NOMO-1 treated with dmso at 0.1 percent for 144 hours (cell line): Measurements from ENCODE around the gene NOL12.
"Not testable (repeated sequence)": the region's sequence is repeated elsewhere in the genome, so short reads cannot be mapped to it uniquely, and the experiment has no call there.

Source experiments
- DNase-seq: peaks from one replicate; lab custom pipeline; 2025; ENCODE audit not compliant: unreplicated experiment; lab: John Stamatoyannopoulos, UW

Gene NOL12, protein sequence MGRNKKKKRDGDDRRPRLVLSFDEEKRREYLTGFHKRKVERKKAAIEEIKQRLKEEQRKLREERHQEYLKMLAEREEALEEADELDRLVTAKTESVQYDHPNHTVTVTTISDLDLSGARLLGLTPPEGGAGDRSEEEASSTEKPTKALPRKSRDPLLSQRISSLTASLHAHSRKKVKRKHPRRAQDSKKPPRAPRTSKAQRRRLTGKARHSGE

DNA sequence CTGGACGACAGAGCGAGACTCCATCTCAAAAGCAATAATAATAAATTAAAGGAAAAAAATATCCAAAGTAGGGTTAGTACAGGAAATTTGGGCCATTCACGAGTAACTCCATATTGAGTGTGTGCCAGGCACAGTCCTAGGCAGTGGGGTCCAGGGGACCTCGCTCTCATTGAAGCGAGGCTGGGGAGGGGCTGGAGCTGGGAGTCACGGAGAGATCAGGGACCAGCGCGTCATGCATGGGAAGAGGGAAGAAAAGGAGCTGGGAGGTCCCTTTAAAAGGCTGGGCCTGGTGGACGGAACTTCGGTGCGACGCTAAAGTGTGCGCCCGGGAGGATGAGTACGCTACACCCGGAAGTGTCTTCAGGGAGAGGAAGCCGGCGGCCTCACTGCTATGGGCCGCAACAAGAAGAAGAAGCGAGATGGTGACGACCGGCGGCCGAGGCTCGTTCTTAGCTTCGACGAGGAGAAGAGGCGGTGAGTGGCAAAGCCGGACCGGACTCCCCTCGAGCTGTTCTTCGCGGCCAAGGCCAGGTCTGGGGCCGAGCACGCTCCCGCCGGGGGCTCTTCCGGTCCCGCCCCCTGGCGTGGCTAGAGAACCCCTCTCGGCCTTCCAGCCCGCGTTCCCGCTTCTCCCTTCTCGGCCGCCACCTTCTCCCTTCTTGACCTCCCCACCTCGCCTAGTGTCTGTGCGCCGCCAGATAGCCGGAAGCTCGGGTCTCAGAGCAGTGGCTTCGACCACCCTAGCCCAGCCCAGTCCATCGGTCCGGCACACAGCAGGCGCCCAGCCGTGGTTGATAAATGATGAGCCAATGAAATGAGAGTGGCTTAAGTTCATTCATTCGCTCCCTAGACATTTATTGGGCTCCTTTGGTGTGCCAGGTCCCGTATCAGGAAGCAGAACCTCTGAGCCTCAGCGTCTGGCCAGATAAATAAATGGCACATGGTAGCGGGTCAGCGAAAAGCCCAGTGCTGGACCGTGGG, at the start of gene NOL12:
NOL12 (plus strand) TSS at position 342 of the 981 bp plus-strand sequence; CDS start at position 392, 50 bp downstream.
- peak; percentile 78 for DNase-seq

GRCh38 chr22:37636949-37637273, 49.2 kb upstream of the NOL12 start:
- no peak for DNase-seq

DNA sequence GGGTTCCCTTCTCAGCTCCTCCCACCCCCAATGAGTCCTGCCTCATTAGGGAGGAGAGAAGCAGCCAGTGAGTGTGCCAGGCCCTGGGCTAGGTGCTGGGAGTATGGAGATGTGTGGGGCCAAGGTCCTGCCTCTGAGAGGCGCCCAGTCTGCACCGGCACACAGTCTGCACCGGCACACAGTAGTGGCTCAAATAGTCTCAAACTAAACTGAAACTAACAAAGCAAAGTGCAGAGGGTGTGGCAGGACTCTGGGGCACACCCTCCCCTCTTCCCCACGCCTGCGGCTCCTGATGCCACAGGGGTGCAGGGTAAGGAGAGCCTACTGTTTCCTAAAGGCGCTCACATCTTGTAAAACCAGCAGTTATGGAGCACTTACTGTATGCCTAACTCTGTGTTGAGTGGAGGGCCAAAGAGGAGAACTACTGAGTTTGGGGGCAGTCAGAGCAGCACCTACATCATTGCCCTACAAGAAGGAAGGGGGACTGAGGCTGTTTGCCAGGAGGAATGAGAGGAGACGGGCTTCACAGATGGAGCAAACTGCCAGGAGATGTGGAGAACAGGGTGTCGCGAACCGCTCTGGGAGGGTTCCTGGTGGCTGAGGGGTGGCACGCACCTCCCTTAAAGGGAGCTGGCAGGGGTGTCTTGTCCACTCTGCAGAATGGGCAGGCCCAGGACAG, 47.6 kb upstream of the NOL12 start:
- DNase-seq: no peak

DNA sequence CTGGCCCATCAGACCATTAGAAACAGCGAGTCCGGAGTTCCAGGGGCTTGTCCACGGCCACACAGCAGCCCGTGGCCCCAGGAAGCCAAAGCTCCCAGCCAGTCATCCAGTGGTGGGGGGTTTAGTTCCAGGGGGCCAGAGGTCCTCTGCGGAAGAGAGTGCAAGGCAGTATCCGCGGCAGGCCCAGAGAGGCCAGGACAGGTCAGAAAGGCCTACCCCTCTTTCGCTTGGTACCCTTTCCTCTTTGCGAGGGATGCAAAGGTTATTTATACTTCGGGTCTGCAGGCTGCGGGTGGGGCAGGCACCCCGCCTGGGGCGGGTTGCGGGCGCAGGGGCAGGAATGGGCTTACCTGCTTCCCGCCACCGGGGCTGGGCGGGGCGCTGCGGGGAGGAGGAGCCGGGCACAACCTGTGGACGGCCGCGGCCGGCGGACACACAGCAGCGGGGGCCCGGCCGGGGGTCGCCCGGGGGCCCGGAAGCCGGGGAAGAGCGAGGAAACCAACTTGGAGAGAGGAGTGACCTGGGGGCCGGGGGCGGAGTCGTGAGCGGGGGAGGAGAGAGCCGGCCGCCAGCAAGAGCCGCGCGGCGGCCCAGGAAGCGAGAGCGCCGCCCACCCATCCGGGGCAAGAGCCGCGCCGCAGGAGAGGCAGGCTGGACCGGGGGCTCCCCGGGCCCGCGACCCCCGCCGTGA, 46.9 kb upstream of the NOL12 start, which contains the start of gene SH3BP1:
SH3BP1 (plus strand) TSS at position 600 of the 691 bp plus-strand sequence. CDS start 119 bp downstream, outside the sequence.
- DNase-seq: peak; percentile 25

DNA sequence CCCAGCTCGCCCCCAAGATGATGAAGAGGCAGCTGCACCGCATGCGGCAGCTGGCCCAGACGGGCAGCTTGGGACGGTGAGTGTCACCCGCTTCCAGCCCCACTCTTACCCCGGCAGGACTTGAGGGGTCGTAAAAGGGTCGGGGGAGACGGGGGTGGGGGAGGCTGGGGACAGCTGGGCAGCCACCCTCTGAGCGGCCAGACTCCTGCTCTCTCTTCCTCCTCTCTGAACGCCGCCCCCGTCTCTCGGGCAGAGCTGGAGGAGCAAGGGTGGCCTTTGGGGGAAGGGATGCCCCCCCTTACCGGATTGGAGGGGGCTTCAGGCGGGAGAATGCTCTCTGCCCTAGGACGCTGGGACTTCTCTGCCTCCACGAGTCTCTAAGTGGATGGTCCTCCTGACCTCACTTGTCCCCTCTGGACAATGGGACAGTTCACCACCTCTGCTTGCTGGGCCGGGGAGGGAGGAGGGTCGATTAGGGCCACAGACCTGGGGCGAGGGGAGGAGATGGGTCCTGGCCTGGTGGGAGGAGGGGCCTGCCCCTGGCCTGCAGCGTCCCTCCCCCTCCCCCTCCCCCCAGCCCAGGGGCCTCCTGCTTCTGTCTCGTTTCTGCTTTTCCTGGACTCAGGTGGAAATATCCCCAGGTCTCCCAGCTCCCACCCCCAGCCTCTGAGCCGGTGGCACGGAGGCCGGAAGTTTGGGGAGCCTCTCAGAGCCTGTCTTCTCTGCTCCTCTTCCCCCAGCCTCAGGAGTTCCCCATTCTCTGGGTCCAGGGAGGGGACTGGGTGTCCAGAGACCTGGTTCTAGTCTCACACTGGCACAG, 46.2 kb upstream of the NOL12 start:
- DNase-seq: peak; percentile 45

DNA sequence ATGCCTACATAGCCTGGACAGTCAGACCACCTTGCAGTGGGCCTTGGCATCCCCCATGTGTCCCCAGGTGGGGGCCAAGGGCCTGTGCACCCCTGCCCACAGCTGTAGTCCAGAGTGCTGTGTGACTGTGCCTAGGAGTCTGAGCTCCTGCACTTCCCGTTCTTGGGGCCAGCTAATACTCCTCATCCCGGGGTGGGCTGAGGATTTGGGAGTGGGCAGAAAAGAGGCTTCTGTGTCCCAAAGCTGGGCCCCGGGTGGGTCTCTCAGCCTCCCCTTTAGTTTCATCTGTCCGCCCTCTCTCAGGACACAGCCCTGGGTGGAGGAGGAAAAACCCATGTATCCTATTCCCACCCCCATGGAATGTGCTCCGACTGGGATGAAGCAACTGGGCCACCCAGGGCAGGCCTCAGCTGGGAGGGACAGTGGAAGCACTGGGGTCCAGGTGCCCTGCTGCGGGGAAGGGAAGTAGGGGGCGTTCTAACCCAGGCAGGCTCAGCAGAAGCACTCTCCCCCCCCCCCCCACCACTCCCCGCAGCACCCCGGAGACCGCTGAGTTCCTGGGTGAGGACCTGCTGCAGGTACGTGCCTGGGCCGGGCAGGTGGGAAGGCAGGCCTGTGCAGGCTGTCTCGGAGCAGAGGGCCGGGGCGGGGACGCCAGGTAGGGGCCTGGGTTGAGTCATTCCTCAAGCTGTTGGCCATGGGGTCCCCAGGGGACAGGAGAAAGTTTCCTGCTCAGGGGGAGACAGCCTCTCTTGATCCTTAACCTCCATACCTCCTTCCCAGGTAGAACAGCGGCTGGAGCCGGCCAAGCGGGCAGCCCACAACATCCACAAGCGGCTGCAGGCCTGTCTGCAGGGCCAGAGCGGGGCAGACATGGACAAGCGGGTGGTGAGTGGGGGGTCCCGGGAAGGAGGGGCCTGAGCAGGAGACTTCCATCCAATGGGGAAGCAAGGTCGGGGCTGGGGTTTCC, 45.3 kb upstream of the NOL12 start:
- no peak for DNase-seq

- no peak for DNase-seq
Measured at GRCh38 chr22:37641561-37641949, 44.6 kb upstream of the NOL12 start.

DNA sequence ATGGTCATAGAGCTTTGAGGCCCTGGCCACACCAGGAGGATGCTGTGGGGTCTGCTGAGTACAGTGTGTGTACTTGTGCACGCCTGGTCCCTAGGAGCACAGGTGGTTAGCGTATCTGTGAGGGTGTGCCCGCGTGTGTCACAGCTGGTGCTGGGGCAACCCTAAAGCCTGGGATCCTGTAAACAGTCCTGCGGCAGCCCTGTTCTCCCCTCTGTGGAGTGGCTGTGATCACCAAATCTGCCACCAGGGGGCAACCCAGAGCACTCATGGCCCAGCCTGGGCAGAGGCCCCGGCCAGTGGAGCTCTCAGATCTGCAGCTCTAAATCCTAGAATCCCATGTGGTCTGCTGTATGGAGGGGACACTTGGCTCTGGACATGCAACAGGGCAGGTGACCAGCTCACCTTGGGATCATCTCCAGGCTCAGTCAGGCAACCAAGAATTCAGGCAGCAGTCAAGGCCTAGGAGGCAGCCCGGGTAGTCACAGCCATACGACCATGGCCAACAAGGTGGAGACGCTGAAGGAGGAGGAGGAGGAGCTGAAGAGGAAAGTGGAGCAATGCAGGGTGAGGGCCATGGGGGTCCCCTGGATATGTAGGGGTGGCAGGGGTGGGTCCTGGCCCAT, 42.8 kb upstream of the NOL12 start:
- peak; percentile 62 for DNase-seq

DNA sequence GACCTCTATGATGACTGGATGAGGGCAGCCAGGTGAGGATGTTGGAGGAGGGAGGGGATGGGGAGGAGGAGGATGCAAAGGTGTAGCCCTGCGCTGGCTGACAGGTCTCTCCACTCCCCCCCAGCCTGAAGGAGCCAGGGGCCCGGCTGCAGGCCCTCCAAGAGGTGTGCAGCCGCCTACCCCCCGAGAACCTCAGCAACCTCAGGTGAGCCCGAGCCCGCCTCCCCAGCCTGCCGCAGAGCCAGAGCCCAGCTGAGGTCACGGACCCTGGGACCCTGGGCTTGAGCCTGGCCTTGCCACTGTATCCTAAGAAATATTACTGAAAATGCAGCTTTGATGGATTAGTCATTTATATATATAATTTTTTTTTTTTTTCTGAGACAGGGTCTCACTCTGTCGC, 38.8 kb upstream of the NOL12 start:
- no peak for DNase-seq

- no peak for DNase-seq
Measured at GRCh38 chr22:37647928-37648327, 38.2 kb upstream of the NOL12 start.

DNA sequence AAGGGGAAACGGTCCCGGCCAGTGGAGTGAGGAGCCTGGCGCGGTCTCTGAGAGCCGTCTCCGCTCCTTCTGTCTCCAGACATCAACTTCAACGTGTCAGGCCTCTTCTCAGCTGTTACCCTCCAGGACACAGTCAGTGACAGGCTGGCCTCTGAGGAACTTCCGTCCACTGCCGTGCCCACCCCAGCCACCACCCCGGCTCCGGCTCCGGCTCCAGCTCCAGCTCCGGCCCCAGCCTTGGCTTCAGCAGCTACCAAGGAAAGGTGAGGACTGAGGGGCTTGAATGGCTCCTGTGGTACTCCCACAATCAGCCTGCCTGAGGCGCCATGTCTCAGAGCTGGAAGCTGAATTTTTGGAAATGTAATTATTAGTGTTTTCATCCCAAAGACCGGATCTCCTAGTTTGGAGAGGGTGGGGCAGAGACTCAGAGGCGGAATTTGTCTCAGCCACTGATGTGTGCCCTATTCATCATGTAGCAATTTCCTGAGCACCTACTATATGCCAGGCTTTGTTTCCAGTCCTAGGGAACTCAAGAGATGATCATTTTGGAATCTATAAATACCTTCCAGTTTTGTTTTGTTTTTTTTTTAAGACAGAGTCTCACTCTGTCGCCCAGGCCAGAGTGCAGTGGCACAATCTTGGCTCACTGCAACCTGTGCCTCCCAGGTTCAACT, 35.5 kb upstream of the NOL12 start:
- no peak for DNase-seq

DNA sequence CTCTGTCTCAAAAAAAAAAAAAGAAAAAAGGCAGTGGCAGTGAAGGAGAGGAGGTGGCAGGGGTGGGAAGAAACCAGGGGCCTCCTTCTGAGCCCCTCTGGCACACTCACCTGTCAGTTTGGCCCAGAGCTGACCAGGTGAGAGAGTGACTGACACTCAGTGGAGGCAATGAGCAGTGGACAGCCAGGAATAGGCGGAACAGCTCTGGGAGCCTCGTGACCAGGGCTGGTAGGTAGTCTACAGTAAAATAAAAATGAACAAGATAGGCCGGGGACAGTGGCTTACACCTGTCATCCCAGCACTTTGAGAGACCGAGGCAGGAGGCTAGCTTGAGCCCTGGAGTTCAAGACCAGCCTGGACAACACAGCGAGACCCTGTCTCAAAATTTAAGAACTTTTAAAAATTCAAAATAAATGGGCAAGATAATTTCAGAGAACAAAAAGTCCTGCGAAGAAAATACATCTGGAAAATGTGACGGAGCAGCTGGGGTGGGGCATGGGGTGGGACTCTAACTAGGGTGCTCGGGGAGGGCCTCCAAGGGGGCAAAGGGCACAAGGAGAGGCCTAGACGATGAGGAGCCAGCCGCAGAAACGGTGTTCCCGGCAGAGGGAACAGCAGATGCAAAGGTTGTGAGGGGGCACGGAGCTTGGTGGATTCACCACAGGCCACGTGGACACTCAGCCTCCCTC, 31.4 kb upstream of the NOL12 start:
- no peak for DNase-seq

DNA sequence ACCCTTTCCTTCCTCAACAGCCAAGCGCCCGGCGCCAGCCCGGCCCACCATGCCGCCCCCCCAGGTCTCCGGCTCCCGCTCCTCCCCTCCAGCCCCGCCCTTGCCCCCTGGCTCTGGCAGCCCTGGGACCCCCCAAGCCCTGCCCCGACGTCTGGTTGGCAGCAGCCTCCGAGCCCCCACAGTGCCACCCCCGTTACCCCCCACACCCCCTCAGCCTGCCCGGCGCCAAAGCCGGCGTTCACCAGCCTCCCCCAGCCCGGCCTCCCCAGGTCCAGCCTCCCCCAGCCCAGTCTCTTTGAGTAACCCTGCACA, 30.9 kb upstream of the NOL12 start:
- no peak for DNase-seq

- DNase-seq: not testable (repeated sequence)
Measured at GRCh38 chr22:37656583-37656982, 29.6 kb upstream of the NOL12 start.

- DNase-seq: no peak
Measured at GRCh38 chr22:37657590-37658132, 28.5 kb upstream of the NOL12 start.

DNA sequence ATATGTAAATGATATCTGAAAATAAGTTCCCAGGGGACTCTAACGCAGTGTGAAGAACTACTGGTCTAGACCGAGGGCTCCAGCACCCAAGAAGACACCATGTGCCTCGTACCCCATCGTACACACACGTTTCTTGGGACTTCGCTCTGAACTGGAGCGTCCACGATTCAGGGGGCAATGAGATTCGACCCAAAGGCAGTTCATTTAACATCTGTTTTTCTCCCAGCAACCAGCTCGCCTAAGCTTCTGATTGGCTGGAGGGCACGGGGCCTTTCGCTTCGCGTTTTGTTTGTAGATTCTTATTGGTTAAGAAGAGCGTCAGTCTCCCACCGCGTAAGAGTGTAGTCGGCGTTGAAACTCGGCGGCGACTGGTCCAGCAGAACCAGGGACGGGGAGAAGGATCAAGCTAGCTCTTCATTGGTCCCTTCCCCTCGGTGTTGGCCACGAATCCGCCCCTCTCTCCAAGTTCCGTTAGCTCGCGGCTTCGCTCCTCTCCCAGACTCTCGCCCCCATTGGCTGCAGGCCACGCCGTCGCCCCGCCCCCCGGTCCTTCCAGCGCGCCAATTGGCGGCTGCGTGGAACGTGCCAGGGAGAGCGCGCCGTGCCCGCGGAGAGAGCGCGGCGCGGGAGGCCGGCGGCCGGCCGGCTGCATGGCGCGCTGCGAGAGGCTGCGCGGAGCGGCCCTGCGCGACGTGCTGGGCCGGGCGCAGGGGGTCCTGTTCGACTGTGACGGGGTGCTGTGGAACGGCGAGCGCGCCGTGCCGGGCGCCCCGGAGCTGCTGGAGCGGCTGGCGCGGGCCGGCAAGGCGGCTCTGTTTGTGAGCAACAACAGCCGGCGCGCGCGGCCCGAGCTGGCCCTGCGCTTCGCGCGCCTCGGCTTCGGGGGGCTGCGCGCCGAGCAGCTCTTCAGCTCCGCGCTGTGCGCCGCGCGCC, 27.7 kb upstream of the NOL12 start, which contains the start of gene PDXP:
PDXP (plus strand) TSS at position 591 of the 933 bp plus-strand sequence; CDS start at position 651, 60 bp downstream.
- peak; percentile 96 for DNase-seq
